GM18507 (cell line): Measurements from ENCODE around the gene PLXNB2.
A peak's percentile ranks its signal among the peaks of the same experiment; 100 is the strongest.

Experiments used
- DNase-seq: peaks from one replicate; pipeline ENCODE4 v3.0.0; 2011; ENCODE audit warnings: low read depth; ENCODE audit not compliant: insufficient read length; ENCODE audit errors: extremely low spot score
- FAIRE-seq: peaks from 2 replicates; lab custom pipeline; 2011; peaks lifted over from hg19 to GRCh38; lab: Jason Lieb, UNC

Gene PLXNB2

GRCh38 chr22:50314081-50314454 is 6.6 kb upstream of the PLXNB2 start:
- DNase-seq, result no peak
- no peak for FAIRE-seq

GRCh38 chr22:50313600-50313999 is 6.2 kb upstream of the PLXNB2 start:
- FAIRE-seq, result no peak

GRCh38 chr22:50313021-50313420 is 5.6 kb upstream of the PLXNB2 start:
- FAIRE-seq, result no peak
- DNase-seq, result no peak

More at GRCh38 chr22:50313600-50313999, 6.2 kb upstream of the PLXNB2 start:
- DNase-seq, result no peak

- no peak for FAIRE-seq
- no peak for DNase-seq
These were observed 4.9 kb upstream of the PLXNB2 start for GRCh38 chr22:50312371-50312770.

GRCh38 chr22:50311606-50312351 is 4.3 kb upstream of the PLXNB2 start:
- FAIRE-seq, result no peak
- DNase-seq, result no peak

- no peak for DNase-seq
- FAIRE-seq, result no peak
These were observed 3.6 kb upstream of the PLXNB2 start for GRCh38 chr22:50310949-50311444.

GRCh38 chr22:50310031-50310722 is 2.7 kb upstream of the PLXNB2 start:
- DNase-seq, result no peak
- FAIRE-seq, result no peak

- DNase-seq (no peak), FAIRE-seq (no peak)
These were observed 2.1 kb upstream of the PLXNB2 start for GRCh38 chr22:50309601-50309991.

- DNase-seq, result no peak
- no peak for FAIRE-seq
These were observed 1.6 kb upstream of the PLXNB2 start for GRCh38 chr22:50308986-50309600.

- FAIRE-seq (no peak), DNase-seq (no peak)
These were observed 1.1 kb upstream of the PLXNB2 start for GRCh38 chr22:50308597-50308935.

- FAIRE-seq (no peak), DNase-seq (no peak)
These were observed 597 bp upstream of the PLXNB2 start for GRCh38 chr22:50307890-50308596.

- FAIRE-seq (peak; percentile 78), DNase-seq (no peak)
These were observed 1.4 kb downstream of the PLXNB2 start for GRCh38 chr22:50305923-50306566.

GRCh38 chr22:50305393-50305922 is 2.0 kb downstream of the PLXNB2 start:
- DNase-seq (no peak), FAIRE-seq (no peak)

- DNase-seq, result no peak
- no peak for FAIRE-seq
These were observed 2.7 kb downstream of the PLXNB2 start for GRCh38 chr22:50304528-50305392.

- DNase-seq (no peak), FAIRE-seq (peak; percentile 44)
These were observed 3.5 kb downstream of the PLXNB2 start for GRCh38 chr22:50303848-50304527.

- no peak for FAIRE-seq
- no peak for DNase-seq
These were observed 4.0 kb downstream of the PLXNB2 start for GRCh38 chr22:50303515-50303847.

- no peak for FAIRE-seq
- DNase-seq, result no peak
These were observed 4.9 kb downstream of the PLXNB2 start for GRCh38 chr22:50302564-50302963.

- DNase-seq (no peak), FAIRE-seq (no peak)
These were observed 5.4 kb downstream of the PLXNB2 start for GRCh38 chr22:50302041-50302541.
